ENCODE data around the gene KCNA5. TPM values are rescaled to one million over a fixed set of nuclear protein-coding genes. Genes with fewer than 3 reads are reported as not detected.

Gene KCNA5
- total and polyA plus RNA-seq, 9 of the 15 experiments (the other 6 are each of a cell fraction or from before 2014, with no cell fraction given), result not detected

GRCh38 chr12:5015711-5016492 is 27.8 kb upstream of the KCNA5 start (continued):
- TF ChIP-seq ZNF407 (IDR thresholded peaks at IDR 0.05; ENCODE audit: low read depth) (no peak), NR0B1 (IDR thresholded peaks at IDR 0.05; ENCODE audit: partially characterized antibody) (no peak), ZNF124 (CRISPR knock-in tag; IDR thresholded peaks at IDR 0.05) (no peak), RERE (CRISPR knock-in tag; IDR thresholded peaks at IDR 0.05; ENCODE audit: borderline replicate concordance) (no peak), ZMIZ1 (IDR thresholded peaks at IDR 0.05; ENCODE audit: low read depth in 2 of 2, low read length in 2 of 2) (no peak), TAF7 (tag; IDR thresholded peaks at IDR 0.05) (no peak)
